Omental fat pad (tissue), 4 donors: ENCODE measurements around the gene FAM81B. TPM values are rescaled to one million over a fixed set of nuclear protein-coding genes. Genes with fewer than 3 reads are reported as not detected.

Experiments used
- ATAC-seq: fragments of 150-250 bp; one replicate; pipeline ENCODE4 v1.9.1; 2016; ENCODE audit warnings: mild to moderate bottlenecking, moderate library complexity; ENCODE audit not compliant: low FRiP score
- DNase-seq: peaks from one replicate; pipeline ENCODE4 v3.0.0-alpha.2; 2019; ENCODE audit warnings: low spot score
- total RNA-seq, 4 donors: library from RNA; depleted of rRNA; stranded (reverse); fragments of >200 nt; gene quantifications; one replicate each; pipeline ENCODE4 v1.1.0, GENCODE V29; 2016
- TF ChIP-seq, protein P1 (sequence below), 3 donors: fragments of 450-650 bp; IDR thresholded peaks; one replicate each; pipeline ENCODE4 v1.5.1; 2016 to 2017; ENCODE audit warnings: antibody characterized with exemption in 3 of 3, mild to moderate bottlenecking in 3 of 3, moderate library complexity in 2 of 3

FAM81B gene
- total RNA-seq, 4 donors from 2014 or later: 8.8 TPM; not detected in 3

DNA sequence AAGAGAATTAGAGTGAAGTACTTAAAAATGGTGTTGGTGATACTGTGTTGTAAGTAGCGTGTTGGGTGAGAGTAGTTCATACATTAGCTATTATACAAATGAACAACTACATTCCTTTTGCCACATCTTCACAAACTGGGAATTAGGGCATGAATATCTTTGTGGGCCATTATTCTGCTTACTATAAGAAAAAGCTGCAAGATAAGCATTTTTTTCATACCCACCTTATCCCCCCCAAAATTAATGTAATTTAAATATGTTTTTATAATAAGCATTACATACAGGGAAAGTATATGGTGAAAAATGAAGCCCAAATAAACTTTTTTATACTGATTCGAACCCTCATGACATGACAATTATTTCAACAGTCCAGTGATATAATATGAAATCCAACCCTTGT is 69.5 kb downstream of the FAM81B start:
- DNase-seq (no peak), ATAC-seq (no peak)
- TF ChIP-seq, protein P1, sequence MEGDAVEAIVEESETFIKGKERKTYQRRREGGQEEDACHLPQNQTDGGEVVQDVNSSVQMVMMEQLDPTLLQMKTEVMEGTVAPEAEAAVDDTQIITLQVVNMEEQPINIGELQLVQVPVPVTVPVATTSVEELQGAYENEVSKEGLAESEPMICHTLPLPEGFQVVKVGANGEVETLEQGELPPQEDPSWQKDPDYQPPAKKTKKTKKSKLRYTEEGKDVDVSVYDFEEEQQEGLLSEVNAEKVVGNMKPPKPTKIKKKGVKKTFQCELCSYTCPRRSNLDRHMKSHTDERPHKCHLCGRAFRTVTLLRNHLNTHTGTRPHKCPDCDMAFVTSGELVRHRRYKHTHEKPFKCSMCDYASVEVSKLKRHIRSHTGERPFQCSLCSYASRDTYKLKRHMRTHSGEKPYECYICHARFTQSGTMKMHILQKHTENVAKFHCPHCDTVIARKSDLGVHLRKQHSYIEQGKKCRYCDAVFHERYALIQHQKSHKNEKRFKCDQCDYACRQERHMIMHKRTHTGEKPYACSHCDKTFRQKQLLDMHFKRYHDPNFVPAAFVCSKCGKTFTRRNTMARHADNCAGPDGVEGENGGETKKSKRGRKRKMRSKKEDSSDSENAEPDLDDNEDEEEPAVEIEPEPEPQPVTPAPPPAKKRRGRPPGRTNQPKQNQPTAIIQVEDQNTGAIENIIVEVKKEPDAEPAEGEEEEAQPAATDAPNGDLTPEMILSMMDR (IDR thresholded peaks at IDR 0.05): no peak

DNA sequence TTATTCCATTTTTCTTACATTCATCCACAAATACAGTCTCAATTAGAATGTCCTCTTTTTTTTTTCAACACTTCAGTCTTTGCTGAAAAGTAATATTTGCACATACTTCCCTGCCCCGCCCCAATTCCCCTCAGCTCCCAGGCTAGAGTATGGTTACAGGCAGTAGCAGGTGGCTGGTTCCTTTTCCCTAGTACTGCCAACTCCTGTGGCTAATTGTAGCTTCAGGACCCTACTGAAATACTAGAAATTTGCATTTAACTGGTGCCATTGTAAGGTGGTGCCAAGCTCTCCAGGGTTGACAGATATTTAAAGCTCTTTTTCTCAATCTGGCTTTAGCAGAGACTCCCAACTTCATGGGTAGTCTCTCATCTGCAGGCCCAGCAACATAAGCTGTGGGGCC is 80.3 kb downstream of the FAM81B start:
- ATAC-seq: no peak
- TF ChIP-seq, protein P1 (IDR thresholded peaks at IDR 0.05): no peak
- DNase-seq: no peak

DNA sequence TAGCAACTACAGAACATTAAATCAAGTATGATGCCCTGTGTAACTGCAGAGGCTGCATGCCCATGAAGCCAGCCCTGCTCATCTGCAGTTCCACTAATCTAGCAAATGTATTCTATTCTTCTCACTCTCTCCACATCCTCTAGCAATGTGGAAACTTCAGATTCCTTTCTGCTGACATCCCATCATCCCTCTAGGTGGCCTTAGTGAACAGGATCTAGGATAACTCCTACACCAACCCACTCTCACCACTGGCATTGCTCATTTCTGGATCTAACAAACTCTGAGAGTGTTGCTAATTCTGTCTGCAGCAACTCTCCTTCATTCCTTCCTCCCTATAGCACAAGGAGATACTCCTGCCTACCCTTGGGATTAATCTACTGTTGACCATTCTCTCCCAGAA is 80.8 kb downstream of the FAM81B start:
- ATAC-seq (no peak), DNase-seq (no peak)
- TF ChIP-seq, protein P1 (IDR thresholded peaks at IDR 0.05): no peak

DNA sequence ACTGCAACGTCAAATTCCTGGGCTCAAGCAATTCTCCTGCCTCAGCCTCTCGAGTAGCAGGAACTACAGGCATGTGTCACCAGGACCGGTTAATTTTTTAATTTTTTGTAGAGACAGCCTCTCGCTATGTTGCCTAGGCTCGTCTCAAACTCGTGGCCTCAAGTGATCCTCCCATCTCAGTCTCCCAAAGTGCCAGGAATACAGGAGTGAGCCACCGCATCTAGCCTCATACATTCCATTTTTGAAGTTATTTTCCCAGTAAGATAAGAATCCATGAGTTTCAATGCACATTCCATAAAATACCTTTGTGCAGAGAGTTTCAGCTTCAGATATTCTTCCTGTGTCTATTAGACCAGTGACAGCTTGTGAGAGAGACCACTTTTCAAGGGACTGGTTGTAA is 93.3 kb downstream of the FAM81B start:
- no peak for ATAC-seq
- TF ChIP-seq, protein P1 (IDR thresholded peaks at IDR 0.05): no peak
- no peak for DNase-seq

DNA sequence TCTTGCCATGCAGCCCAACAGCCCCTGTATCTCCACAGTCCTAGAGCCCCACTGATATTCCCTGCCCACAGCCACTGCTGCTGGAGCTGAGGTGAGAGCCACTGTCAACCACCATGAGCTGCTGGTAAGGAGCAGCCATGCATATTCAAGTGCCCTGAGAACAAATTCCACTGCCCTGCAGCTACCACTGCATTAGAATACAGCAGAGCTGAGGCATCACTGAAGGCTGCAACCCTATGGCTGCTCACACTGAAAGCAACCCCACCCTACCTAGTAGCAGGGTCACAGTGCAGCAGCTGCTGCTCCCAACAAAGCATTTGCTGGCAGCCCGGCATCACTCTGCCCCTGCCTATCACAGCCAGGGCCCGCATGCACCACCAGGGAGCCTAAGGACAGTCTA is 95.0 kb downstream of the FAM81B start:
- TF ChIP-seq, protein P1 (IDR thresholded peaks at IDR 0.05): no peak
- DNase-seq: no peak
- ATAC-seq: no peak

DNA sequence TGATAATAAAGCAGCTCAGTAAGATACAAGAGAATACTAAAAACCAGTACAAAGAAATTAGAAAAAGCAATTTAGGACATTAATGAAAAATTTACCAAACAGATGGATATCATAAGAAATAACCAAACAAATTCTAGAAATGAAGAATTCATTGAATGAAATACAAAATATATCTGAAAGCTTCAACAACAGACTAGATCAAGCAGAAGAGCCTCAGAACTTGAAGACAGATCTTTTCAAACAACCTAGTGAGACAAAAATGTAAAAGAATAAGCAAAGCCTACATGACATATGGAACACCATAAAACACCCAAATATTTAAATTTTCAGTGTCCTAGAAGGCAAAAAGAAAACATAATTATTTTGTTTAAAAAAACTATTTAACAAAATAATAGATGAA is 96.7 kb downstream of the FAM81B start:
- DNase-seq (no peak), ATAC-seq (no peak)
- TF ChIP-seq, protein P1 (IDR thresholded peaks at IDR 0.05): no peak

Other genes starting within 250 kb of the FAM81B start
- gene MCTP1, start 106.3 kb upstream of the FAM81B start, total RNA-seq: 100 to 1,000 TPM in 1 of 4 donors, 10 to 100 TPM in 3; 27.2 to 238 (median 54.5) TPM
- gene SKIC3, start 163.6 kb downstream of the FAM81B start, total RNA-seq: 10 to 100 TPM; 54.0 to 85.3 (median 61.6) TPM
- gene ARSK, start 163.7 kb downstream of the FAM81B start, total RNA-seq: 1 to 10 TPM; 3.0 to 9.5 (median 6.1) TPM
- under 1 TPM in 3 of 4 donors, not detected in 1; 0.19 to 0.95 (median 0.24) TPM for gene GPR150, start 228.7 kb downstream of the FAM81B start, total RNA-seq